Heart left ventricle (tissue), 13 donors: ENCODE data around the gene IL17REL.

Experiments used
- POLR2A ChIP-seq, 2 donors: fragments of 450-650 bp; IDR thresholded peaks; one replicate each; pipeline ENCODE4 v1.6.1; 2017; ENCODE audit warnings: antibody characterized with exemption in 2 of 2, mild to moderate bottlenecking in 2 of 2, moderate library complexity in 2 of 2
- TF ChIP-seq, protein P1 (sequence below), 12 donors: fragments of 200-600 bp; sonication (generic) in 4 of 12; IDR thresholded peaks; one replicate each; pipeline versions ENCODE4 v1.5.0 to v1.8.0; 2018 to 2022; ENCODE audit warnings: antibody characterized with exemption in 12 of 12, mild to moderate bottlenecking in 5 of 12
- donor health status: ischemic (EF 13 %, LVEDD 7.1; RV severe dilation, severe dysfunction).
- donor health status: DM: no; HTN: yes; CAD: no.
- donor health status: DM: no; HTN: no; CAD: no.
- donor health status: ischemic (EF 25% LVEDD 6.9; RV normal size, moderate dysfunction).
- donor health status: ischemic (EF 25% LVEDD 5.7; RV mildly dilated, moderate dysfunction).
- donor health status: ischemic (EF 35%, LVEDD 5.7; RV mildly dilated, moderate dysfunction).
- donor health status: nonischemic (EF 11% LVEDD 7.7; RV severe dilation, severe dysfunction).
- donor health status: DM: yes; HTN: yes; CAD: no.
- donor health status: PGD.
- donor health status: ischemic (EF 29% LVEDD 5.4; RV normal size, mild dysfunction).
- donor health status: nonischemic (EF 23%, LVEDD 6.1; RV moderate dilation, normal function).

DNA sequence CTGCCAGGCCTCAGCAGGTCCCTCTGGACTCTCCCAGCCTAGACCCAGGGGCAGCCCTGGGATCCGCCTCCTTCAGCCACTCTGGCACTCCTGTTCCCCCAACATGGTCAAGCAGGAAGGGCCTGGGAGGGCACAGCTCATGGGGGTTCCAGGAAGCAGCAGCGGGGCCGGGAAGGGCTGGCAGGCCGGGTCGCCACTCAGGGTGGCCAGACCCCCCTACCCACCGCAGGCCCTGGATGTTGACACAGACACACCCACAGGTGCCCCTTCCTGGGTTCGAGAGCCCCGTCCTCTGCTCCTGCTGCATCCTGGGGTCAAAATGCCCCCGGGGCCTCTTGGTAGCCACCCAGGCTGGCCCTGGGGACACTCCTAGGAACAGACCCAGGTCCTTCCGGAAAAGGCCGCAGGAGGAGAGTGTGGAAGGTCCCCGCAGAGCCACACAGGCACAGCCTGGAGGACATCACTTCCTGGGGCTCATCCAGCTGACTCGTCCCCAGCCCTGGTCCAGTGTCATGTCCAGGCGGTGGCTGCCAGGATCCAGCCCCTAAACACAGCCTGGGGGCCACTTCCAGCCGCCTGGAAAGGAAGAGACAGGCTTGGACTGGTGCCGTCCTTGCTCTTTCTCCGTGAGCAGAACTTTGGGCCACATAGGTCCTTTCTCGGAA, 58.8 kb downstream of the IL17REL start:
- TF ChIP-seq, protein P1, sequence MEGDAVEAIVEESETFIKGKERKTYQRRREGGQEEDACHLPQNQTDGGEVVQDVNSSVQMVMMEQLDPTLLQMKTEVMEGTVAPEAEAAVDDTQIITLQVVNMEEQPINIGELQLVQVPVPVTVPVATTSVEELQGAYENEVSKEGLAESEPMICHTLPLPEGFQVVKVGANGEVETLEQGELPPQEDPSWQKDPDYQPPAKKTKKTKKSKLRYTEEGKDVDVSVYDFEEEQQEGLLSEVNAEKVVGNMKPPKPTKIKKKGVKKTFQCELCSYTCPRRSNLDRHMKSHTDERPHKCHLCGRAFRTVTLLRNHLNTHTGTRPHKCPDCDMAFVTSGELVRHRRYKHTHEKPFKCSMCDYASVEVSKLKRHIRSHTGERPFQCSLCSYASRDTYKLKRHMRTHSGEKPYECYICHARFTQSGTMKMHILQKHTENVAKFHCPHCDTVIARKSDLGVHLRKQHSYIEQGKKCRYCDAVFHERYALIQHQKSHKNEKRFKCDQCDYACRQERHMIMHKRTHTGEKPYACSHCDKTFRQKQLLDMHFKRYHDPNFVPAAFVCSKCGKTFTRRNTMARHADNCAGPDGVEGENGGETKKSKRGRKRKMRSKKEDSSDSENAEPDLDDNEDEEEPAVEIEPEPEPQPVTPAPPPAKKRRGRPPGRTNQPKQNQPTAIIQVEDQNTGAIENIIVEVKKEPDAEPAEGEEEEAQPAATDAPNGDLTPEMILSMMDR (IDR thresholded peaks at IDR 0.05) = no peak
- no peak for TF ChIP-seq POLR2A (IDR thresholded peaks at IDR 0.05)
